Right ventricle myocardium inferior (tissue), 1 donor: ENCODE data around the gene SLC22A2. TPM values are rescaled to one million over a fixed set of nuclear protein-coding genes. Genes with fewer than 3 reads are reported as not detected.
A peak's percentile ranks its signal among the peaks of the same experiment; 100 is the strongest.
"Not testable (repeated sequence)": the region's sequence is repeated elsewhere in the genome, so short reads cannot be mapped to it uniquely, and the experiment has no call there.

ENCODE experiments used
- ATAC-seq: fragments of 200-7000 bp; cut with Tn5 transposase; one replicate; pipeline ENCODE4 v1.9.1; 2020; ENCODE audit warnings: mild to moderate bottlenecking, moderate library complexity
- DNase-seq: peaks from one replicate; pipeline ENCODE4 v3.0.0; 2021; ENCODE audit errors: missing footprints
- intact Hi-C: fragments of 100-400 bp; cut with DNase I; formaldehyde crosslinking; loops from one replicate; pipeline ENCODE4 v1.11.0; 2022
- total RNA-seq: library from RNA; stranded (reverse); fragmentation: NEBNext Ultra II Directional; extraction: Animal tissue kit (Norgen Biotek cat#: 25700); gene quantifications from one replicate; pipeline ENCODE4 v1.2.1, GENCODE V29; 2021
- donor health status: DM: no; HTN: yes; CAD: no; lungs with severe emphysema.

The SLC22A2 gene
- total RNA-seq, 1 donor from 2014 or later: not detected

- ATAC-seq (no peak), DNase-seq (no peak)
- intact Hi-C loops: no loop called here
These were observed 3.9 kb downstream of the SLC22A2 start for GRCh38 chr6:160254467-160255312.

GRCh38 chr6:160253714-160254113 is 4.9 kb downstream of the SLC22A2 start:
- ATAC-seq (no peak), DNase-seq (no peak)
- intact Hi-C loops: no loop called here

- DNase-seq: no peak
- ATAC-seq: no peak
- intact Hi-C loops: no loop called here
These were observed 5.3 kb downstream of the SLC22A2 start for GRCh38 chr6:160253292-160253691.

GRCh38 chr6:160252073-160252813 is 6.4 kb downstream of the SLC22A2 start:
- ATAC-seq (no peak), DNase-seq (no peak)
- intact Hi-C loops: no loop called here

GRCh38 chr6:160249671-160250070 is 8.9 kb downstream of the SLC22A2 start:
- ATAC-seq (no peak), DNase-seq (no peak)
- intact Hi-C loops: no loop called here

- intact Hi-C loops: no loop called here
- ATAC-seq: no peak
- DNase-seq: no peak
These were observed 10.1 kb downstream of the SLC22A2 start for GRCh38 chr6:160248538-160248937.

- intact Hi-C loops: no loop called here
- DNase-seq (no peak), ATAC-seq (peak; percentile 31)
These were observed 11.2 kb downstream of the SLC22A2 start for GRCh38 chr6:160247457-160247883.

- ATAC-seq (no peak), DNase-seq (no peak)
- intact Hi-C loops: no loop called here
These were observed 17.9 kb downstream of the SLC22A2 start for GRCh38 chr6:160240691-160241084.

GRCh38 chr6:160239929-160240690 is 18.5 kb downstream of the SLC22A2 start:
- intact Hi-C loops: no loop called here
- no peak for ATAC-seq
- DNase-seq: no peak

- intact Hi-C loops: no loop called here
- DNase-seq (no peak), ATAC-seq (no peak)
These were observed 19.6 kb downstream of the SLC22A2 start for GRCh38 chr6:160238761-160239751.

- intact Hi-C loops: no loop called here
- ATAC-seq: no peak
- DNase-seq: no peak
These were observed 20.3 kb downstream of the SLC22A2 start for GRCh38 chr6:160238278-160238711.

GRCh38 chr6:160237597-160238275 is 20.9 kb downstream of the SLC22A2 start:
- DNase-seq, ATAC-seq, intact Hi-C loops: not testable (repeated sequence)

- intact Hi-C loops, ATAC-seq, DNase-seq: not testable (repeated sequence)
These were observed 22.3 kb downstream of the SLC22A2 start for GRCh38 chr6:160236235-160236872.

GRCh38 chr6:160233950-160234640 is 24.5 kb downstream of the SLC22A2 start:
- intact Hi-C loops, DNase-seq, ATAC-seq: not testable (repeated sequence)

GRCh38 chr6:160227769-160228161 is 30.9 kb downstream of the SLC22A2 start:
- intact Hi-C loops: no loop called here
- ATAC-seq (no peak), DNase-seq (no peak)

GRCh38 chr6:160227038-160227768 is 31.4 kb downstream of the SLC22A2 start:
- ATAC-seq: no peak
- intact Hi-C loops: no loop called here
- no peak for DNase-seq
